SKM-1 treated with dmso at 0.1 percent for 144 hours (cell line): ENCODE measurements around the gene CLEC2D.
A peak's percentile ranks its signal among the peaks of the same experiment; 100 is the strongest.
"Not testable (repeated sequence)": the region's sequence is repeated elsewhere in the genome, so short reads cannot be mapped to it uniquely, and the experiment has no call there.

Experiments used
- DNase-seq: peaks from one replicate; lab custom pipeline; 2025; ENCODE audit not compliant: unreplicated experiment; lab: John Stamatoyannopoulos, UW

Gene CLEC2D

GRCh38 chr12:9669534-9669933 lies at the start of gene CLEC2D:
Gene CLEC2D, plus strand, starts transcription at chr12:9669713. Its CDS starts 22 bp downstream, at chr12:9669735.
- no peak for DNase-seq

GRCh38 chr12:9625019-9625418 lies 44.5 kb upstream of the CLEC2D start:
- no peak for DNase-seq

GRCh38 chr12:9626291-9626690 lies 43.2 kb upstream of the CLEC2D start:
- no peak for DNase-seq

- no peak for DNase-seq
Observed at GRCh38 chr12:9626821-9627220, 42.7 kb upstream of the CLEC2D start.

- DNase-seq, result no peak
Observed at GRCh38 chr12:9632766-9633165, 36.7 kb upstream of the CLEC2D start.

GRCh38 chr12:9634177-9634803 lies 35.2 kb upstream of the CLEC2D start:
- no peak for DNase-seq

- DNase-seq, result no peak
Observed at GRCh38 chr12:9634969-9635754, 34.4 kb upstream of the CLEC2D start.

GRCh38 chr12:9636150-9636850 lies 33.2 kb upstream of the CLEC2D start:
- no peak for DNase-seq

GRCh38 chr12:9636851-9637206 lies 32.7 kb upstream of the CLEC2D start:
- DNase-seq, result no peak

- no peak for DNase-seq
Observed at GRCh38 chr12:9640024-9640423, 29.5 kb upstream of the CLEC2D start.

- DNase-seq, result no peak
Observed at GRCh38 chr12:9642606-9643265, 26.8 kb upstream of the CLEC2D start.

GRCh38 chr12:9643266-9643660 lies 26.2 kb upstream of the CLEC2D start:
- DNase-seq, result no peak

GRCh38 chr12:9644985-9645551 lies 24.4 kb upstream of the CLEC2D start:
- not testable (repeated sequence) for DNase-seq

- no peak for DNase-seq
Observed at GRCh38 chr12:9646794-9647781, 22.4 kb upstream of the CLEC2D start.

GRCh38 chr12:9647825-9648700 lies 21.4 kb upstream of the CLEC2D start:
- DNase-seq, result peak; percentile 65

GRCh38 chr12:9648701-9649531 lies 20.6 kb upstream of the CLEC2D start:
- no peak for DNase-seq

- no peak for DNase-seq
Observed at GRCh38 chr12:9649532-9649940, 20.0 kb upstream of the CLEC2D start.

- no peak for DNase-seq
Observed at GRCh38 chr12:9650151-9650576, 19.3 kb upstream of the CLEC2D start.
